ENCODE measurements around the gene BACH2. TPM values are rescaled to one million over a fixed set of nuclear protein-coding genes. Genes with fewer than 3 reads are reported as not detected.
A peak's percentile ranks its signal among the peaks of the same experiment; 100 is the strongest.

Gene BACH2
- total RNA-seq, 2 experiments from 2014 or later: 157 to 170 TPM

GRCh38 chr6:90217506-90218127 is 79.0 kb downstream of the BACH2 start:
- Mint-ChIP-seq H3K4me1 (ENCODE audit: low read depth) (peaks cover 31% of the 10 kb centered on the region), H3K27ac (no peak overlapping the region), H3K4me3 (no peak overlapping the region), H3K9me3 (peaks cover 2% of the 10 kb centered on the region), H3K36me3 (ENCODE audit: low read depth) (peaks cover 17% of the 10 kb centered on the region), H3K27me3 (no peaks in the 10 kb centered on the region)
- no peak for TF ChIP-seq CTCF (IDR thresholded peaks at IDR 0.05)
- ChIA-PET CTCF (interaction anchor here (0.5 to 2.0 kb wide), 5 partner anchors 30 to 259 kb away, joined by 3 to 5 read pairs (median 3); no protein-coding TSS in a partner anchor), POLR2A (interaction anchor here (0.8 to 4.7 kb wide), 16 partner anchors 9 to 277 kb away, joined by 3 to 41 read pairs (median 6); partner anchors contain the start of gene BACH2)
- intact Hi-C loops (cut with DNase I, micrococcal nuclease): loop anchor here in 1 of 2 experiments (1.0 to 5.0 kb wide), 10 partner anchors 17 to 265 kb away; partner anchors contain the start of gene BACH2
- H3K36me3 ChIP-seq (ENCODE audit: insufficient read depth, low read length): no peaks in the 10 kb centered on the region
- no peak overlapping the region for H3K4me3 ChIP-seq (ENCODE audit: low read length)
- no peak for ATAC-seq (ENCODE audit: poor library complexity)
- peaks cover 51% of the 10 kb centered on the region for H3K4me1 ChIP-seq (ENCODE audit: insufficient read depth, low read length)
- H3K9me3 ChIP-seq (ENCODE audit: control insufficient read depth in 1 of 2, insufficient read depth in 1 of 2, low read length in 2 of 2): peaks cover under 1% of the 10 kb centered on the region in 2 experiments
- H3K27me3 ChIP-seq (ENCODE audit: control insufficient read depth in 1 of 2, insufficient read depth in 2 of 2, low read length in 2 of 2): no peaks in the 10 kb centered on the region
- no peak for DNase-seq
- H3K27ac ChIP-seq (ENCODE audit: low read depth in 1 of 2, low read length in 2 of 2): peak overlapping the region; percentile 56 to 89

- Mint-ChIP-seq H3K9me3 (no peaks in the 10 kb centered on the region), H3K4me3 (peak overlapping the region; percentile 78), H3K27ac (no peak overlapping the region), H3K4me1 (ENCODE audit: low read depth) (peaks cover 33% of the 10 kb centered on the region), H3K36me3 (ENCODE audit: low read depth) (peaks cover 6% of the 10 kb centered on the region), H3K27me3 (no peaks in the 10 kb centered on the region)
- CTCF ChIA-PET: interaction anchor here (0.8 to 1.4 kb wide), 5 partner anchors 28 to 276 kb away, joined by 3 to 4 read pairs (median 3); no protein-coding TSS in a partner anchor
- DNase-seq (peak in 9 of 14 experiments; percentile 13 to 83 (median 60)), ATAC-seq (ENCODE audit: poor library complexity) (peak; percentile 42)
- TF ChIP-seq CTCF (IDR thresholded peaks at IDR 0.05): no peak
- peak overlapping the region; percentile 52 to 76 for H3K27ac ChIP-seq (ENCODE audit: low read depth in 1 of 2, low read length in 2 of 2)
- H3K9me3 ChIP-seq (ENCODE audit: control insufficient read depth in 1 of 2, insufficient read depth in 1 of 2, low read length in 2 of 2): no peaks in the 10 kb centered on the region
- no peaks in the 10 kb centered on the region for H3K27me3 ChIP-seq (ENCODE audit: control insufficient read depth in 1 of 2, insufficient read depth in 2 of 2, low read length in 2 of 2)
- POLR2A ChIA-PET: interaction anchor here (1.1 to 4.7 kb wide), 11 partner anchors 11 to 263 kb away, joined by 3 to 41 read pairs (median 7); partner anchors contain the start of gene BACH2
- H3K36me3 ChIP-seq (ENCODE audit: insufficient read depth, low read length): no peaks in the 10 kb centered on the region
- intact Hi-C loops (cut with DNase I, micrococcal nuclease): loop anchor here in 1 of 2 experiments (5.0 kb wide), 2 partner anchors 39 to 134 kb away; no protein-coding TSS in a partner anchor
- H3K4me3 ChIP-seq (ENCODE audit: low read length): no peak overlapping the region
- peaks cover 60% of the 10 kb centered on the region for H3K4me1 ChIP-seq (ENCODE audit: insufficient read depth, low read length)
Measured at GRCh38 chr6:90216072-90216977, 80.3 kb downstream of the BACH2 start.

GRCh38 chr6:90214966-90215365 is 81.7 kb downstream of the BACH2 start:
- H3K36me3 ChIP-seq (ENCODE audit: insufficient read depth, low read length): no peaks in the 10 kb centered on the region
- ChIA-PET POLR2A (interaction anchor here (1.5 to 4.7 kb wide), 7 partner anchors 12 to 81 kb away, joined by 4 to 41 read pairs (median 9); no protein-coding TSS in a partner anchor), CTCF (interaction anchor here (1.0 to 1.4 kb wide), 2 partner anchors 83 to 275 kb away, joined by 3 read pairs; no protein-coding TSS in a partner anchor)
- H3K27ac ChIP-seq (ENCODE audit: low read depth in 1 of 2, low read length in 2 of 2): peak overlapping the region; percentile 25 to 76
- H3K4me1 ChIP-seq (ENCODE audit: insufficient read depth, low read length): peaks cover 60% of the 10 kb centered on the region
- no peaks in the 10 kb centered on the region for H3K9me3 ChIP-seq (ENCODE audit: control insufficient read depth in 1 of 2, insufficient read depth in 1 of 2, low read length in 2 of 2)
- H3K27ac Mint-ChIP-seq: no peak overlapping the region
- H3K4me3 Mint-ChIP-seq: no peak overlapping the region
- no peak for TF ChIP-seq CTCF (IDR thresholded peaks at IDR 0.05)
- H3K27me3 Mint-ChIP-seq: no peaks in the 10 kb centered on the region
- intact Hi-C loops (cut with DNase I, micrococcal nuclease): loop anchor here (5.0 kb wide), 4 partner anchors 38 to 262 kb away; no protein-coding TSS in a partner anchor
- no peak overlapping the region for H3K4me3 ChIP-seq (ENCODE audit: low read length)
- H3K9me3 Mint-ChIP-seq: no peaks in the 10 kb centered on the region
- DNase-seq (no peak), ATAC-seq (ENCODE audit: poor library complexity) (no peak)
- peaks cover 6% of the 10 kb centered on the region for H3K36me3 Mint-ChIP-seq (ENCODE audit: low read depth)
- H3K27me3 ChIP-seq (ENCODE audit: control insufficient read depth in 1 of 2, insufficient read depth in 2 of 2, low read length in 2 of 2): no peaks in the 10 kb centered on the region
- peaks cover 44% of the 10 kb centered on the region for H3K4me1 Mint-ChIP-seq (ENCODE audit: low read depth)
